Amniotic stem cell (primary cell): ENCODE data around the gene DEPDC4.
"Not testable (repeated sequence)": the region's sequence is repeated elsewhere in the genome, so short reads cannot be mapped to it uniquely, and the experiment has no call there.

ENCODE experiments used
- DNase-seq: peaks from one replicate; lab custom pipeline; 2025; lab: John Stamatoyannopoulos, UW

DEPDC4 gene

GRCh38 chr12:100263131-100263530 is 3.7 kb downstream of the DEPDC4 start:
- no peak for DNase-seq

GRCh38 chr12:100258127-100258526 is 8.8 kb downstream of the DEPDC4 start:
- DNase-seq = no peak

GRCh38 chr12:100254876-100255275 is 12.0 kb downstream of the DEPDC4 start:
- no peak for DNase-seq

DNA sequence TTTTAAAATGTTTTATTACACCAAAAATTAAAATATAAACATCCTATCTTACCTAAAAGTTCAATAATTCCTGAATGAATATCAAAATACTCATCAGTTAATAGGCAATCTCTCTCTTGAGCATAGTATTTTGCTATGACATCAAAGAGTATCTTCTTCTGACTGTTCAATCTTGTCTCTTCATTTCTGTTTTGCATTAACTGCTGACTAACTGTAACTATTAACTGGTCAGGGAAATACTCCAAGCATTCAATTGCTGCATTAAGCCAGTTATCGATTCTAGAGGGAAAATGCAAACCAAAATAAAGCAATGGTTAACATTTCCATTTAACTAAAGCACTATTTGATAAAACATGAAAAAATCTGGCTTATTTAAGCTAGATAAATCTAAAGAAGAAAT is 13.4 kb downstream of the DEPDC4 start:
- DNase-seq = no peak

DNA sequence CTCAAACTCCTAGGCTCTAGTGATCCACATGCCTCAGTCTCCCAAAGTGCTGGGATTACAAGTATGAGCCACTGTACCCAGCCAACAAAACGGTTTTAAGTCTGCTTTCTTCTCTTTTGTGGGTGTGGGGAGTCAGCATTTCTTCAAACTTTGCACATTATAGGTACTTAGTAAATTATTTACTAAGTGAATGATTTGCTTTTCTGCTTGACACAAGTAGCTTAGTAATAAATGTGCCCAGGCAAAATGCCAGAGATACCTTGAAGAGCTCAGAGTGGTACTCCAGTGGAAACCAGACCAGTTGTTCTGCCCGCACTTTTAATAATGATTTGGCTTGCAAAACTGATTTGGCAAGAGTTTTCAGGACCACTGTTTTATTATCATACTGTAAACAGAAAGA is 15.0 kb downstream of the DEPDC4 start:
- DNase-seq = no peak

GRCh38 chr12:100249941-100250340 is 16.9 kb downstream of the DEPDC4 start:
- no peak for DNase-seq

GRCh38 chr12:100248886-100249285 is 18.0 kb downstream of the DEPDC4 start:
- DNase-seq = no peak

DNA sequence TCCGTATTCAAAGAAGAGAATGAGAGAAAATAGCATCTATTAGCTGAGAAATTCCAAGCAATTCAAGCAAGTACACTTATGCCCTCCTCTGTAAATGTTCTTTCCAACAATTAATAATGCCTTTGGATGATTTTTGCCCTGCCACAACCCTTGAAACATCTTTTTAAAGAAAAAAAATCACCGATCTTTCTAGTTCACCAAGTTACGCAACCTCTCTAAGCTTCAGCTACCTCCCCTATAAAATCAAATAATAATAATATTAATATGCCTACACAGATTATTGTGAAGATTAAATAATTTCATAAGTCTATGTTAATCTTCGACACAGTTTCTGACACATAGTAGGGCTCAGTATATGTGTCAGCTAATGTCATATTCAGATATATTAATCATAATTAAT is 19.1 kb downstream of the DEPDC4 start:
- no peak for DNase-seq

DNA sequence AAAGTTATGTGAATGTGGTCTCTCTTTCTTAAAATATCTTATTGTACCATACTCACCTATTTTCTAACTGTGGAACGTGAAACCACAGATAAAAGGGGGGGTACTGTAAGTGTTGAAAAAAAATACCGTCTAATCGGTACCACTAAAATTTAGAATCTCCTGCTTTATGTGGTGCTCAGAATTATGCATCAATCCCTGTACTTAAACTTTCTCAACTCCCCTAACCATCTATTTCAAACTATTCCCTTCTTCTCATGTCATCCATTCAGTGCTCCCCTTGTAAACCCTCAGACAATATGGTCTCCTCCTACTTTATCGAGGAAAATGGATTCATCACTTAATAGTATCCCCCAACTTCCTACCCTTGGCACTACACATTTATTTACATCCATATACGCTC is 23.7 kb downstream of the DEPDC4 start:
- DNase-seq = no peak

DNA sequence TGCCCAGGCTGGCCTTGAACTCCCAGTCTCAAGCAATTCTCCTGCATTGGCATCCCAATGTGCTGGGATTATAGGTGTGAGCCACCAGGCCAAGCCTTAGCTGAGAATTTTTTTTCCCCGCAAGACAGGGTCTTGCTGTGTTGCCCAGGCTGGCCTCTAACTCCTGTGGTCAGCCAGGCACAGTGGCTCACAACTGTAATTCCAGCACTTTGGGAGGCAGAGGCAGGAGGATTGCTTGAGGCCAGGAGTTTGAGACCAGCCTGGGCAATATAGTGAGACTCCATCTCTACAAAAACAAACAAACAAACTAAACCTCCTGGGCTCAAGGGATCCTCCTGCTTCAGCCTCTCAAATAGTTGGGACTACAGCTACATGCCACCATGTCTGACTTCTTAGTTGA is 27.3 kb downstream of the DEPDC4 start:
- DNase-seq = no peak

DNA sequence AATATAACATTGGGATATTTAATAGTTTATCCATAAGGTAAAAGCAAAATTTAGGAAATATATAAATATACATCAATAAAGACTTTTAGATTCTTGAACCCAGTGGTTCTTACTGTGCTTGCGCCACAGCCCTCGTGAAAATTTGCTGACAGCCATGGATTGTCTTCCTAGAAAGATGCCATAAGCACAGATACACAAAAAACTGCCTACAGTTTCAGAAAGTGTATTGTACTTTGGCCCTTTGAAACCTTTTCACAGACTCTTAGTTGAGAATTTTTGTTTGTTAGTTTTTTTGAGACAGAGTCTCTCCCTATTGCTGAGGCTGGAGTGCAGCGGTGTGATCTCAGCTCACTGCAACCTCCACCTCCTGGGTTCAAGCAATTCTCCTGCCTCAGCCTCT is 28.1 kb downstream of the DEPDC4 start:
- no peak for DNase-seq

DNA sequence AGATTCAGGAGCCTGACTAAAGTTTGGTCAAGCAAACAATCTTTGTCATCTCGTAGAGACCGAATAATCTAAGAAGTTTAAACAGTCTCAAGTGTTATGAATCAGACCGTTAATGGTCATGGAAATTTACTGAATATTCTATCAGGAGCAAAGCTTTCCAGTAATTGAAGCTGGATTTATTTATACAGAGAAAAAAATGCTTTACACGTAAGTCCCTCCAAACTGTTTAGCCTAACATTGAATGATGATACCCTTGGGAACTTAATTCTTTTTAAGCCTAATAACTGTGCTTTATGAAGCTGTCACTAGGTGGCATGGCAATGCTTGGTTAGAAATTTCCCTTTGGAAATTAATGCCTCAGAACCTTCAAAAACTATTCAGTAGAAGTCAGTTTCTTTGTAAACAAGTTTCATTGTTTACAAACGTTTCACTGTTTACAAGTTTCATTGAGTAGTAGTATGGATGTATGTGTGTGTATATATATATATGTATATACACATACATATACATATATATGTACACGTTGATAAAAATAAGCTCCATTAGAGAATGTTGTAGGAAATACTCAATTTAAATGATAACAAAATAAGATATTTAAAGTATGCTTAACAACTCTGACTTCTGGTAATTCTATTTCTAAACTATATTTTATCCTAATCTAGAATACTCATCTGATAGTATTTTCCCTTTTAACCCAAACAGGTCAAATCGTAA is 32.1 kb downstream of the DEPDC4 start:
- DNase-seq = no peak

DNA sequence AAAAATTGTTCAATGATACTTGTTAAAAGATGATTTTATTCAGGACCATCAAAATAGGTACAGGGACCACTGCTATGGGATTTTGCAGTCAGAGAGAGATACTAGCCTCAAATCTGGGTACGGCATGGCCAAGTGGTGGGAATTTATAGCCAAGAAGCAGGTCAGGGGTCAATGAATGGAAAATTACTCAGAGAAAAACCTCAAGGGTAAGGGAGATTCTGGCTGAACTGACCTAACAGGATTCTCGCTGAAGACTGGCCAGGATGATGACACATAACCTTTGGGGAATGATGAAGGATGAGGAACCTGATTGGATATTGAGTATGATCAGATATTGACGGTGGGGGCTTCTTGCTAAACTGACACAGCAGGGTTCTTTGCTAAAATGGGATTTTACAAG is 32.7 kb downstream of the DEPDC4 start:
- DNase-seq = no peak

DNA sequence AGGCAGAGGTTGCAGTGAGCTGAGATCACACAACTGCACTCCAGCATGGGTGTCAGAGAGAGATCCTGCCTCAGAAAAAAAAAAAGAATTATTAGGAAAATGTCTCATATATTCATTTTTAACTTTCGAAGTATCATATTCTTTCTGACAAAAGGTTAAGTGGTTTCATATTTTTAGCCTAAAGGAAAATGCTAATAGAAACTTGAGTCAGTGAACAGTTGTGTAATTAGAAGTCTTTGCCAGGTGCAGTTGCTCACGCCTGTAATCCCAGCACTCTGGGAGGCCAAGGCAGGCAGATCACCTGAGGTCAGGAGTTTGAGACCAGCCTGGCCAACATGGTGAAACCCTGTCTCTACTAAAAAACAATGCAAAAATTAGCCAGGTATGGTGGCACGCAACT is 35.0 kb downstream of the DEPDC4 start:
- not testable (repeated sequence) for DNase-seq

GRCh38 chr12:100229876-100230275 is 37.0 kb downstream of the DEPDC4 start:
- no peak for DNase-seq

- no peak for DNase-seq
Measured at GRCh38 chr12:100229036-100229635, 37.7 kb downstream of the DEPDC4 start.

GRCh38 chr12:100225491-100225890 is 41.4 kb downstream of the DEPDC4 start:
- no peak for DNase-seq

DNA sequence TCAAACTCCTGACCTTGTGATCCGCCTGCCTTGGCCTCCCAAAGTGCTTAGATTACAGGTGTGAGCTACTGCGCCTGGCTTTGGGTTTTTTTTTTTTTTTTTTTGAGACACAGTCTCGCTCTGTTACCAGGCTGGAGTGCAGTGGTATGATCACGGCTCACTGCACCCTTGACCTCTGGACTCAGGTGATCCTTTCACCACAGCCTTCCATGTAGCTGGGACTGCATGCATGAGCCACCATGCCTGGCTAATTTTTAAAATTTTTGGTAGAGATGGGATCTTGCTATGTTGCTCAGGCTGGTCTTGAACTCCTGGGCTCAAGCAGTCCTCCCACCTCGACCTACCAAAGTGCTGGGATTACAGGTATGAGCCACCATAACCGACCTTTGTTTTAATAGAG is 44.7 kb downstream of the DEPDC4 start:
- DNase-seq = not testable (repeated sequence)

- no peak for DNase-seq
Measured at GRCh38 chr12:100221523-100221922, 45.4 kb downstream of the DEPDC4 start.

GRCh38 chr12:100219328-100220109 is 47.4 kb downstream of the DEPDC4 start:
- no peak for DNase-seq

DNA sequence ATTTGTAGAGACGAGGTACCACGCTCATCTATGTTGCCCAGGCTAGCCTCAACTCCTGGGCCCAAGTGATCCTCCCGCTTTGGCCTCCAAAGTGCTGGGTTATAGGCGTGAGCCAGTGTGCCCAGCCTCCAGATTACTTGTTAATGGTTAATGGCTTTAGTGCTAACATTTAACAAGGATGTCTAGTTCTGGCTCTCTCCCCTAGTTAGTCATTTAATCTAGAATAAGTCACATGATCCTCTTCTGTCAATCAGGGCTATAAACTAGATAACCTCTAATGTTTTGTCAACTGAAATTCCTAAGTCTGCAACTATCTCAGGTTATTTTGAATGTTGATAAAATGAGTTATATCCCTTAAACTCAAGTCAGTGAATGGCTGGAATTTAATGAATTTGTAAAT is 50.5 kb downstream of the DEPDC4 start:
- no peak for DNase-seq

DNA sequence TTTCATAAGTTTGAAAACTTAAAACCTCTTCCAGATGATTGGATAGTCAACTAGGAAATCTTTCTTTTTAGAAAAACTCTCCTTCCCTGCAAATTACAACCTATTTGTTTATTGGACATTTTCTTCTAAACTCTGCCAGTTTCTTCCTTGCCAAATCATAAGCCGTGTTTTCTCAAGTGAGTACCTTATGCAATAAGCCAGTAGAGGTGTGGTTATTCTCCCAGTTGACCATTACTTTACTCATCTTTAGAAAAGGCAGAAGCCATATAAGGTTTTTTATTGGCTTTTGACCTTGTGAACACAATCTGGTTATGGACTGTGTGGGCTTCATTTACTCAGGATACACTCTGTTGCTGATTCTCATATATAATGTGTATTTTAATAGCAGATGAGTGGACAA is 51.7 kb downstream of the DEPDC4 start:
- no peak for DNase-seq

- DNase-seq = no peak
Measured at GRCh38 chr12:100214518-100214917, 52.4 kb downstream of the DEPDC4 start.
